Measurements from ENCODE around the gene THBS2.
A peak's percentile ranks its signal among the peaks of the same experiment; 100 is the strongest.
"Not testable (repeated sequence)": the region's sequence is repeated elsewhere in the genome, so short reads cannot be mapped to it uniquely, and the experiment has no call there.

THBS2 gene

DNA sequence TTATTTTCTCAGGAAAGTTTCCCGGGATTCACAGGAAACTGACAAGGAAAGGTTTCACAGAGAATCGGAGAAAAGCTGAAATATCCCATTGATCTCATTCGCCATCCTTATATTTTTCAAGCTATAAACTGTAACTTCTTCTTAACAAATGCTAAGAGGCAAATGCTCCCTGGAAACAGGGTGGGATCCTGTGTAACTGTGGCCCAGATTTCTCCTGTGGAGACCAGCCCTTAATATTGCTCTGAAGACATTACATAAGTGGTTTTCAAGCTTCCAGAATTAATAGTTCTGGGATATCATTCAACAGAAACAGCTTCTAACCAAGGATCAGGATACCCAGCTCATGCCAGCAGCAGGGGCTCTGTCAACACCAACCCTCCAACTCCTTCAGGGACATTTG lies 69.2 kb downstream of the THBS2 start:
- DNase-seq (ENCODE audit: low spot score) = no peak

GRCh38 chr6:169183233-169183632 lies 70.4 kb downstream of the THBS2 start:
- no peak for DNase-seq (ENCODE audit: low spot score)

GRCh38 chr6:169179831-169180230 lies 73.8 kb downstream of the THBS2 start:
- not testable (repeated sequence) for DNase-seq (ENCODE audit: low spot score)

- no peak for DNase-seq (ENCODE audit: low spot score)
Observed at GRCh38 chr6:169177516-169178166, 76.0 kb downstream of the THBS2 start.

GRCh38 chr6:169176361-169176991 lies 77.2 kb downstream of the THBS2 start:
- no peak for DNase-seq (ENCODE audit: low spot score)

DNA sequence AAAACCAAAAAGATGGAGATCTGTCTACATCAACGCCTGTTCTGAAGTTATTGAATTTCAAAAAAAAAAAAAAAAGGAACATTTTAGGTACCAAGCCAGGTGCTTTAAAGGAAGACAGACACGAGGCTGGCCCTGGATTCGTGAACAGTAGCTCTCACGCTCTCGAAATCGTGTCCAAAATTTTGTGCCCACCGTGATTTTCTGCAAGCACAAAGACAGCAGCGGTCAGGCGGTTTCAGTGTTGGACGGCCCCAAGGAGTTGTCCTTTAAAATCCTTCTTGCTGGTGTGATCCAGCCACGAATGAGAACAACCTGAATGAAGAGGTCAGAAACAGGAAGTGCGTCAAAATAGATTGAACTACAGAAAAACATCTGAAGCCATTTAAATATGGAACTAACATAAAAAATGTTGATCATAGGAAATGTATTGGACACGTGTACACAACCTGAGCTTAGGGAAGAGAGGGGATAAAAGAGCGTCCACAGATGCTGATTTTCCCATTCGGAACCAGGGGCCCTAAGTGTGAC lies 78.2 kb downstream of the THBS2 start:
- no peak for DNase-seq (ENCODE audit: low spot score)

DNA sequence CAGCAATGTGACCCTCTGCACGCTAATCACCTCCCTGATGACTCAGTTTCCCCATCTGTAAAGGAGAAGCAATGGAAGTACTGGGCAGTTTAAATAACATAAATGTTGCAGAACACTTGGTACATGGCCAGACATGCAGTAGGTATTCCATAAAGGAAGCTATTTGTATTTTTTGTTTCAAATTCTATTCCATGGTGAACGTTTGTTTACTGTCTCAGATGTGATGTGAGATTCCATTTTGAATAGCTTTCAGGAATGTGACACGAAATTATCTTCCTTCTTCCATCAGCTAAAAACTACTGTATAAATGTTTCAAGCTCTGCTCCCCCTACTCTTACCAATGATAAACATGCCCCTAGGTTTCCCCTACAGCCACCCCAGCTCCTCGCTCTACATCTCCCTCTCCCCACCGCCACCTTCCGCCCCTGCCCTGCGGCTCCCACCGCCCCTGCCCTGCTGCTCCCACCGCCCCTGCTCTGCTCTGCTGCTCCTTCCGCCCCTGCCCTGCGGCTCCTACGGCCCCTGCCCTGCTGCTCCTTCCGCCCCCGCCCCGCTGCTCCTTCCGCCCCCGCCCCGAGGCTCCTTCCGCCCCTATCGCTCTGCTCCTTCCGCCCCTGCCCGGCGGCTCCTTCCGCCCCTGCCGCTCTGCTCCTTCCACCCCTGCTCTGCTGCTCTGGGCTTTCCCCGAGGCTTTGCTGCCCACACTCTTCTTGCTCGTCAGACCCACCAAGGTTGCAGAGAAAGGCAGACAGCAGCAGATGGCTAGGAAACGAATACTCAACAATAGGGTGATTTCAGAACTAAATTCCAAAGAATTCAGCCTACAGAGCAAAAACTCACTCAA lies 78.9 kb downstream of the THBS2 start:
- no peak for DNase-seq (ENCODE audit: low spot score)

- DNase-seq (ENCODE audit: low spot score) = peak; percentile 8
Observed at GRCh38 chr6:169173532-169174268, 79.9 kb downstream of the THBS2 start.

DNA sequence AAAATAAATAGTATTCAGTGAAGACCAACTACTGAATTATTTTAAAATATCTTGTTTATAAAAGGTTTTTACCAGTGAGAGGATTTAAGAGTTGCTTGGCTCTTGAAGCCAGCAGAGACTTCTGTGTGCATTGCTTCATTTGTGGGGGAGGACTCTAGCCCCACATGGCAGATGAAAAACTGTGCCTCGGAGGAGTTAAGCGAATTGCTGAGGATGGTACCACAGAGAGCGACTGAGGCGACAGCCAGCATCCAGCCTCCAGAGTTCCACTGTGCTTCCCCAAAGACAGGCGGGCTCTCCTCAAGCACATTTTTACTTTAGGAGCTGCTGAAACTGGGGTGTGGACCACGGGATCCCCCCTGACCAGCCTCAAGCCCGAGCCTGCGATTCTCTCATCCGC lies 80.7 kb downstream of the THBS2 start:
- no peak for DNase-seq (ENCODE audit: low spot score)

DNA sequence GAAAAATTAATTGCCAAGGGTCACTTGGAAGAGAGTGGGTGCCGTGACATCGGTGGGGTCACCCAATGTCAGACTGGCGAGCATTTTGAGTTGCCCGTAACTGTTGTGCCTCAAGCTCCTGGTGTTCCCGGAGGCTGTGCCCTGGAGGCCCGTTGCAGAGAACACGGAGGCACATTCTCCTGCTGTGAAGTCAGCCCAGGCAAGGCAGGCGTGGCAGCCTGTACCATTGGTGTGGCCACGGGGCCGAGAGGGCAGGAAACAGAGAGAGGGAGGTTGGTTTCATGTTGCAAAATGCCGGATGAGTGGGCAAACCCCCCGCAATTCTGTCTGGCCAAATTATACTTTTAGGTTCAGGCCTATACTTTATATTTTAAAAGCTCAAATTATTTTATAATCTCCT lies 81.2 kb downstream of the THBS2 start:
- peak; percentile 38 for DNase-seq (ENCODE audit: low spot score)

DNA sequence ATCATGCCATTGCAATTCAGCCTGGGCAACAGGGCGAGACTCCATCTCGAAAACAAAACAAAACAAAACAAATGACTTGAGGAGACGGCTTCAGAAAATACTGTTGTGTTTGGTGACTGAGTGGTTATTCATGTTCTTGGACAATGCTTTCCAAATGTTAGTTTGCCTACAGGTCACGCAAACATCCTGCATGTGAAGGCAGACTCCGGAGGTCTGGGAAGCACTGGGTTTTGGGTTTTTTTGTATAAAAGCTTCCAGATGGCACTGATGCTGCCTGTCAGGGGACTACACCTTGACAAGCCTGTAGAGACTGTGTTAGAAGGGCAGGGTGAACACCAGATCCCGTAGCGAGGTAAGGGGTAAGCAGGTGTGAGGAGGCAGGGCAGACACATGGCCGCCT lies 81.7 kb downstream of the THBS2 start:
- no peak for DNase-seq (ENCODE audit: low spot score)

DNA sequence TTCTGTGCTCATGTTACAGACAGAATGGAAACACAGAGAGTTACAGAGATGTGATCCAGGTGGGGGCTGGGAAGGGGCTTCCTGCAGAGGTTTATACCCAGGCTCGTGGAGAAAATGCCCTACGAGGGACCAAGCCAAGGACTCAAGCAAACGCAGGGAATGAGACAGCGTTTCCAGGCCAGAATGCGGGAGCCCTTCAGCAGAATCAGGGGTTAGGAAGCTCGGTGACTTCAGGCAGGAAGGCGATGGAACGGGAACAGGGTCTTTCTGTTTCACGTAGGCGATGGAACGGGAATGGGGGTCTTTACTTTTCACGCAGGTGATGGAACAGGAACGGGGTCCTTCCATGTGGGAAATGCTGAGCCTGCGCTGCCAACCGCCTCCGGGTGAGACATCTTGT lies 82.6 kb downstream of the THBS2 start:
- no peak for DNase-seq (ENCODE audit: low spot score)

DNA sequence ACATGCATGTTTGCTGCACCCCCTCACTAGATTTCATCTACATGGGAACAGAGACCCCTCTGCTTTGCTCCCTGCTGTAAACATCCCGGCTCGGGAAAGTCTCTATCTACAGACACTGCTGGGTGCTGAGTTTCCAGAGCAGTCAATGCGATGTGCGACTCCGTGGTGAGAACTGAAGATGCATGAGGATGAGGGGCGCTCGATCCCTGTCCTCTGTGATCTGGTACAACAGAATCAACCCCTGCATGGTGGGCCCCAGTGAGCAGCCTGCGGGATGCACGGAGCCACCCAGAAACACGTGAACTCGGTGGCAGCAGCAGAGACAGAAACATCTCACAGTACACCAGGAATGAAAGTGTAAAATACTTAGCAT lies 83.1 kb downstream of the THBS2 start:
- DNase-seq (ENCODE audit: low spot score) = no peak

GRCh38 chr6:169169941-169170582 lies 83.6 kb downstream of the THBS2 start:
- no peak for DNase-seq (ENCODE audit: low spot score)

- no peak for DNase-seq (ENCODE audit: low spot score)
Observed at GRCh38 chr6:169169375-169169774, 84.3 kb downstream of the THBS2 start.

- DNase-seq (ENCODE audit: low spot score) = no peak
Observed at GRCh38 chr6:169168706-169169105, 84.9 kb downstream of the THBS2 start.

DNA sequence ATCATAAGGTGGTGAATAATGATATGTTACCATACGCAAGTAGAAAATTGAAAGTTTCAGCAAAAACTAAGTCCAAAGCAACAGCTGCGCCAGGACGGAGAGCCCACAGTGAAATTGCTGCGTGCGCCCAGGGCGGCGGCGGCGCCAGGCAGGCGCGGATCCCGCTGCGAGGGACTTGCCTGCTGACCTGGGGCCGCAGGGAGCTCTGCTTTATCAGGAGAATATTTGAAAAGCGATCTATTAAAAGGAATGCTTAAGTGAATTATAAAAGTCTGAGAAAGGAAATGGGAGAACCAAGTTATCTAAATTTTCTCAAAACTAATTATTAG lies 85.4 kb downstream of the THBS2 start:
- DNase-seq (ENCODE audit: low spot score) = no peak

DNA sequence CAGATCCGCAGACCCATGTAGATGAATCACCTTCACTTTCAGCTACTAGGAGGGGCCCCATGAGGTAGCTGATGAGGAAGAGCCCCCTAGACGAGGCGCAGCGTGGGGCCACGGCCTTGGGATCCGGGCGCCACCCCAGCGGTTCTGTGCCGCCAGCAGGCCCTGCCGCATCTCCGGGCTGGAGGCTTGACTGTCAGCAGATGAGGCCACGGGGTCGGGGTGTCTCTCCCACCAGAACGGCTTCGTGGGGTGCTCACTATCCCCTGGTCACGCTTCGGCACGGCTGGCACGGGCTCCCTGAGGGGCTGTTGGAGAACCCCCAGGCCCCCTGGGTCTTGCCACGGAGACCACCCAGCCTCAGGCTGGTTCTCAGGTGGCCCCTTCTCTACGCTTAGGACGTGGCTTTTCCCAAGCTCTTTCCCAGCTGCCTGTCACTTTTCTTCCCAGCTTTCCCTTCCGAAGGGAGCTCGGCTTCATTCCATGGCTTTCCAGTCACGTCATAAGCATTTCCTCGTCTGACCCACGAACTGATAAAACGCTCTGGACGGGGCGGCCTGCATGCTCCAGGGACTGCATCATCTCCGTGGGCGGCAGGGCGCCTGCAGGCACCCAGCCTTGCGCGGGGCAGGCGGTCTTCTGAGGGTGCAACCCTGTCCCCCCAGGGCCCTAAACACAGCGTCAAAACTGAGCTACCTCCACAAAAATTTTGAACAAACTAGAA lies 85.9 kb downstream of the THBS2 start:
- no peak for DNase-seq (ENCODE audit: low spot score)

DNA sequence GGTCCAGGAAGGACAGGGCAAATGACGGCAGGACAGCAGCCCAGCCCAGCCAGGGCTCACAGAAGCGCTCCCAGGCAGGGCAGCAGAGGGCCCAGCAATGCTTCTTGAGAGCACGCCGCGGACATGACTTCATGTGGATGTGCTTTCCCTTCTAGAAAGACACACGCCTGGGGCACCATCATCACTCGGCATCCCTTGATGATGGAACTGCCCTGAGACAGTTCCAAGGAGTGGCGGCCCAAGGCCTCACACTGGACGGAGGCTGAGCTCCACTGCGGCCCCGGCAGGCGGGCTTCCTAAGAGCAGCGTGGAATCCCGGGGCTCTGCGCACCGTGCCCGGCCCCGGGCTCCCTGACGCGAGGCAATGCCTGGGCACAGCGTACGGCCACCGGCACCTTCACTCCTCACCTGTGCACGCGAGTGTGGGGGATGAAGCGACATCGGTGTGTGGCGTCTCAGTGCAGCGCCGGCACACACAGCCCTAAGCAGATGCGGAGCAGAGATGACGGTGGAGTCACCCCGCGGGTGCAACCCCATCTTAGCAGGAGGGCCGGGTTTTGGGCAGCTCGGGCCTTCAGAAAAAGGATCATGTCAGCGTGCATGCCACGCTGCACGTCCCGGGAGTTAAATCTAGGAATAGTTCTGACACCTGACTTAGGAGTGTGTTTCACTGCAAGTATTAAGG lies 86.6 kb downstream of the THBS2 start:
- no peak for DNase-seq (ENCODE audit: low spot score)

Measured in SW480 (cell line).